ENCODE results near the gene PTGFRN. TPM values are rescaled to one million over a fixed set of nuclear protein-coding genes. Genes with fewer than 3 reads are reported as not detected.

The PTGFRN gene
- total and polyA plus RNA-seq, 2 of the 4 experiments (the other 2 are of a cell fraction), result 0.90 to 1.1 TPM

GRCh38 chr1:117014209-117014608 is 104.5 kb downstream of the PTGFRN start:
- no peak for TF ChIP-seq MAFK (IDR thresholded peaks at IDR 0.05; ENCODE audit: low read depth, low read length)
- no peak for TF ChIP-seq RFX5 (IDR thresholded peaks at IDR 0.05; ENCODE audit: low read depth, low read length)
- no peak for TF ChIP-seq MAZ (IDR thresholded peaks at IDR 0.05; ENCODE audit: borderline replicate concordance, low read depth, low read length)
- no peak for TF ChIP-seq POLR2A (IDR thresholded peaks at IDR 0.05; ENCODE audit: low read depth, low read length)
- no peak for TF ChIP-seq USF2 (IDR thresholded peaks at IDR 0.05; ENCODE audit: low read depth, low read length)
- TF ChIP-seq BHLHE40 (IDR thresholded peaks at IDR 0.05; ENCODE audit: low read depth, low read length), result no peak
- no peak for TF ChIP-seq RAD21 (IDR thresholded peaks at IDR 0.05; ENCODE audit: low read length)
- TF ChIP-seq MXI1 (IDR thresholded peaks at IDR 0.05; ENCODE audit: borderline replicate concordance, low read depth, low read length), result no peak
- TF ChIP-seq ELK1 (IDR thresholded peaks at IDR 0.05; ENCODE audit: borderline replicate concordance, low read depth, low read length), result no peak
- TF ChIP-seq FOS (IDR thresholded peaks at IDR 0.05; ENCODE audit: low read depth, low read length), result no peak
- no peak for TF ChIP-seq CHD1 (IDR thresholded peaks at IDR 0.05; ENCODE audit: low read depth, low read length)
- no peak for TF ChIP-seq RCOR1 (IDR thresholded peaks at IDR 0.05; ENCODE audit: insufficient replicate concordance, low read length)
- TF ChIP-seq NFE2L2 (IDR thresholded peaks at IDR 0.05; ENCODE audit: low read depth, low read length), result no peak
- TF ChIP-seq CTCF (conservative IDR thresholded peaks at IDR 0.05; ENCODE audit: low read depth, low read length), result no peak
- Histone ChIP-seq H2AFZ (replicated peaks; ENCODE audit: low read length, poor library complexity) (no peak overlapping the region), H2BK15ac (ENCODE audit: low read depth, low read length) (no peak overlapping the region), H3K36me3 (ENCODE audit: control insufficient read depth, insufficient read depth, low read length) (no peaks in the 10 kb centered on the region), H3K23ac (ENCODE audit: low read depth, low read length) (no peak overlapping the region), H4K8ac (ENCODE audit: low read depth in 2 of 2, low read length in 2 of 2) (no peak overlapping the region), H3K14ac (replicated peaks; ENCODE audit: low read depth, low read length) (no peak overlapping the region), H3K27me3 (ENCODE audit: control insufficient read depth, insufficient read depth, low read length) (no peaks in the 10 kb centered on the region), H2AK5ac (ENCODE audit: low read depth, low read length) (no peak overlapping the region), H3K18ac (ENCODE audit: low read depth, low read length) (no peak overlapping the region), H3K4me1 (ENCODE audit: control insufficient read depth, insufficient read depth, low read length) (no peaks in the 10 kb centered on the region), H3K27ac (ENCODE audit: insufficient read depth, low read length) (no peak overlapping the region), H2BK20ac (ENCODE audit: low read depth, low read length) (no peak overlapping the region), H4K5ac (ENCODE audit: low read depth, low read length) (no peak overlapping the region), H3K79me1 (ENCODE audit: low read depth in 1 of 2, low read length in 2 of 2) (no peaks in the 10 kb centered on the region), H3K4me2 (ENCODE audit: low read depth, low read length) (no peak overlapping the region), H3K4ac (ENCODE audit: low read depth, low read length) (no peak overlapping the region), H2AK9ac (replicated peaks; ENCODE audit: low read depth, low read length, poor library complexity) (no peak overlapping the region), H3K56ac (ENCODE audit: extremely low read depth, insufficient read depth, low read length) (no peak overlapping the region), H2BK5ac (ENCODE audit: low read depth, low read length, poor library complexity, severe bottlenecking) (no peak overlapping the region), H3K4me3 (ENCODE audit: insufficient read depth, low read depth, low read length) (no peak overlapping the region), H3K9me1 (ENCODE audit: insufficient read depth, low read length) (no peaks in the 10 kb centered on the region), H3K9me3 (ENCODE audit: control insufficient read depth, insufficient read depth, low read length) (no peaks in the 10 kb centered on the region), H4K91ac (ENCODE audit: insufficient read depth, low read depth, low read length) (no peak overlapping the region), H3K9ac (ENCODE audit: low read depth, low read length) (no peak overlapping the region), H4K20me1 (ENCODE audit: insufficient read depth, low read length) (no peaks in the 10 kb centered on the region), H2BK120ac (ENCODE audit: low read depth, low read length) (no peak overlapping the region)
- WGBS, 2 experiments (ENCODE audit: extremely low coverage in 2 of 2, insufficient read length in 1 of 2), result no CpG with 5 or more reads among the region's 5 CpGs
- ChIA-PET CTCF (no interaction called here), POLR2A (ENCODE audit: unreplicated experiment) (no interaction called here)
- ATAC-seq (ENCODE audit: low read depth) (no peak), DNase-seq (no peak)
- dilution Hi-C loops (cut with HindIII; ENCODE audit: low sequenced_read_pairs, unreplicated experiment) (no loop called here), in situ Hi-C loops (cut with MboI; ENCODE audit: low sequenced_read_pairs) (no loop called here), intact Hi-C loops (cut with micrococcal nuclease) (no loop called here)
- no TSS peak for BruUV-seq (replicated peaks)
